GM18868 (cell line): ENCODE data around the gene SYT17.

ENCODE experiments used
- ATAC-seq: cut with Tn5 transposase; IDR thresholded peaks from one replicate; pipeline ENCODE4 v1.9.1; 2021; ENCODE audit warnings: mild to moderate bottlenecking, moderate library complexity; ENCODE audit not compliant: unreplicated experiment

Gene SYT17

DNA sequence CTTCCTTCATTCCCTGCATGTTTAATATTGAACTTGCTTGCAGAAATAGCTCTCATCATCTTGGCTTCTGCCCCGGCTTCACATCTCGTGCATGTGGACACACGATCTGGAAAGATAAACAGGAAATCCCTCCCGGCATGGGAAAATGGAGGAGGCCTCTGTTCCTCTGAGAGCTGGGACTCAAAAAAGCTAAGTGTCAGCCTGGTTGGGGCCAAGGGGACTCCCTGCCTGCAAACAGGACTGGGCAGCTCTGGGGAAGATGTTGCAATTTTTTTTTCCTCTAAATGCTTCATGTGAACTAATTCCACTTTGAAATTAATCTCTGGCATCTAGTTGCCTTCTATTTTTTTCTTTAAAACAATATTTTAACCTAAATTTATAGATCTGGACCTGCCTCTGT is 29.4 kb upstream of the SYT17 start:
- ATAC-seq = no peak

DNA sequence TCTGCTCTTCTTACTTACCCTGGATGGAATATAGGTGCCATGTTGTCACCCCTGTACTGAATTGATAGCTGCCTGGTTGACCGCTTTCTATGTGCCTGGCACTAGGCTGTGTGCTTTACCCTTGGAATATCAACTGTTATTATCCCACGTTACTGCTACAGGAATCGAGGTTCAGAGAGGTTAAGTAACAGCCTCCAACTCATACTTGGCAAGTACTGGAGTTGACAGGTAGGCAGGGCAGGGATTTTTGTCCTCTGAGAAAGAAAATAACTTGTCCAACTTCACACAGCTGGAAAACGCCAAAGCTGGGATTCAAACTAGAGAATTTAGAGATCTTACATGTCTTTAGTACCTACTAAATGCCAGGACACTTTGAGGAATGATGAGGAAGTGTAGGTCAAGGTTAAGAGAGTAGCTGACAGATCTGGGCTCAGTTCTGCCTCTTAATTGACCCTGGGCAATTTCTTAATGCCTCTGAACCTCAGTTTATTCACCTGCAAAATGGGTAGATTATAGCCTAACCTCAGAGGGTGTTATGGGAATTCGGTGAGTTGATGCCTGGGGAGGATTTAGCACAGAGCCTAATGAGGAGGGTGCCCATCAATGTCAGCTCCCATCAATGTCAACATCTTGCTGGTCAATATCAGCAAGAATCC is 28.5 kb upstream of the SYT17 start:
- no peak for ATAC-seq

DNA sequence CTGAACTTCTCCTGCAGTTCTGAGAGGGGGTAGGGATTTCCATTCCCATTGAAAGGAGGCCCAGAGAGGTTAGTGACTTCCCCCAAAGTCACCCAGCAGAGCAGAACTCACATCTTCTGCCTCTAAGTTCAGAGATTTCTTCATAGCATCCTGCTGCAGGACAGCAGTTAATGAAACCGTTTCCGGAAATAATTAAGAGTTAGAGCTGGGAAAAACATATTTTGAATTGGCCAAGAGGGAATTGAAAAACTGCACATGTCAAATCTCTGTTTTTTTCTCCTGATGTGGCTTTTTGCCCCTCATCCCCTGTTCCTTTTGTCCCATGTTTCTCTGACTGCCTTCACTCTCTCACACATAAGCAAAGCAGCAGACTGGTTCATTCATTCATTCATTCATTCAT is 27.6 kb upstream of the SYT17 start:
- no peak for ATAC-seq

DNA sequence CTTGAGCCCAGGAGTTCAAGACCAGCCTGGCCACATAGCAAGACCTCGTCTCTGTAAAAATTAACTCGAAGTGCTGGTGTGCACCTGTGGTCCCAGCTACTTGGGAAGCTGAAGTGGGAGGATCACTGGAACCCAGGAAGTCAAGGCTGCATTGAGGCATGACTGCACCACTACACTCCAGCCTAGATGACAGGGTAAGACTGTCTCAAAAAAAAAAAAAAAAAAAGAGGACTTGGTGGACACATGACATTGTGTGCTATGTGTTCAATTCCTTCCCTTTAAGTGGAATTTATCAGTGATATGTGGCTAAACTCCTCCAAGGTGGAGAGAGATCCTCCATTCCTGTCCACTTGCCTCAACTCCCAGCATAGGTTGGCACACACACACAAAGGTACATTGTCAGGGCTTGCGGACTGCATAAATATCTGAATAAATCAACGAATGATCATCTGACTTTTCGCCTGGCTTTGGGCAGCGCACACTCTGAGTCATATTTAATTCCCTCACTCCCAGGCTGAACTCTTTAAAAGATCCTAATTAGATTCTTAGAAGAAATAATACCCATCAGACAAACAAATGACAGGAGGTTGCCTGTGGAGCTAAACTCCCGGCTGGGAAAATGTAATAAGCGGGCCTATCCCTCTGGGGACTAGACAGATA is 25.0 kb upstream of the SYT17 start:
- no peak for ATAC-seq

DNA sequence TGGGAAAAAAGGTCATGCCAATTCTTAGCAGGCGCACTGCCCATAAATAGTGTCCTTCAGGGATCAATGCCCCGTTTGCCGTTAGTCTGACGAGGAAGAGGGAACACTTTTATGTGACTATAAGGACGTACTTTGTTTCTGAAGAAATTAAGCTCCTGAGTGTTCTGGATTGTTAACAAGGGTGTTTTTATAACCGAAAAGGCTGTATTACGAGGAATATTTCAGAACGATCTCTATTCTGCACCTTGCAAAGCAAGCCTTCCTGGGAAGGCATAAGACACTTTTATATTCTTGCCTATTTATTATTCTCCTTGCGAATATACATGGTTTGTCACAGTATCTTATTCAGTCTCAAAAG is 24.5 kb upstream of the SYT17 start:
- no peak for ATAC-seq

DNA sequence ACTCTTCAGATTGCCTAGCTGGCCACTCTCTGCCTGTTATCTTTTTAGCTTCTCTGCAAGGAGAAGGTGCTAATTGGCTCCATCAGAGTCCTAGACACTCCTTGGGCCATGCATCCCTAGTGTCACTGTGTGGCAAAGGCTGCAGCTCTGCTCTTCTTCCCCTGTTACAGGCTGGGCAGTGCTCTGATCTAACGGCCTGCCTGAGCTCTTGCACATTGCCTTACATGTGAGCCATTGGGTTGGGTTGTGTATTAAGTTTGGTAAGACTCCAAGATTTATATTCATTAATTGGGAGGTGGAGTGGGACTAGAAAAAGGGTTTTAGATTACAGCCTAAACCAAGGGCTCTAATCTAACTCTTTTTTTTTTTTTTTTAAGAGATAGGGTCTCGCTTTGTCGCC is 23.0 kb upstream of the SYT17 start:
- ATAC-seq = no peak

DNA sequence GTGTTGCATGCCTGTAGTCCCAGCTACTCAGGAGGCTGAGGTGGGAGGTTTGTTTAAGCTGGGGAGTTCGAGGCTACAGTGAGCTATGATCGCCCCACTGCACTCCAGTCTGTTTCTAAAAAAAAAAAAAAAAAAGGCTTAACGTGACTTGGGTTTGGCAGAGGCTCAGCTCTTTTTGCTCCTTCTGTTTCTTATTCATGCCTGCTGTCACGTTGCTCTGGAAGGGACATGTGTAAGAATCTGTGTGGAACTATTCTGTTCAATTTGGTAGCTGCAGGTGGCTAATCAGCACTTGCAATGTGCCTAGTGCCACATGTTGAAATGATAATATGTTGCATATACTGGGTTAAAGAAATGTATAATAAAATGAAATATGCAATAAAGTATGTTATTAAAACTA is 20.9 kb upstream of the SYT17 start:
- ATAC-seq = no peak

DNA sequence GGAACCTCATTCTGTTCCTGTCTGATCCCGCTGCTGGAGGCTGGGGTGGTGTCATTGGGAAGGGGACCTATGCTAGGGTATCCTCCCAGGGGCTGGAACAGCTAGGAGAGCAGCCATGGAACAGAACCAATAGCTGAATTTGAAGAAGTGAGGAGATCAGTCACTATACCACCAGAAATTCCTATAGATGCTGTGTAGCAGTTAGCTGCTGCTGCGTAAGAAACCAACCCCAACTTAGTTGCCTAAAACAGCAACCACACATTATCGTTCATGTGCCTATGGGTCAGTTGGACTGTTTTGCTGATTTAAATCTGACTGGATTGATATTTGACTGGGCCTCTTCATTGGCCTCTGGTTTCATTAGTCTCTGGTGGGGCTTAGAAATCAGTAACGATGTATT is 20.4 kb upstream of the SYT17 start:
- no peak for ATAC-seq

DNA sequence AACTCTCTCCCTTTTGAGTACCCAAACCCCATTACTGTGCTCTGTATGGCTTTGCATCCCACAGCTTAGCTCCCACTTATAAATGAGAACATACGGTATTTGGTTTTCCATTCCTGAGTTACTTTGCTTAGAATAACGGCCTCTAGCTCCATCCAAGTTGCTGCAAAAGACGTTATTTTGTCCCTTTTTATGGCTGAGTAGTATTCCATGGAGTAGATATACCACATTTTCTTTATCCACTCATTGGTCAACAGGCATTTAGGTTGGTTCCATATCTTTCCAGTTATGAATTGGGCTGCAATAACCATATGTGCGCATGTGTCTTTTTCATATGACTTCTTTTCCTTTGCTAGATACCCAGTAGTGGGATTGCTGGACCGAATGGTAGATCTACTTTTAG is 19.9 kb upstream of the SYT17 start:
- ATAC-seq = no peak

DNA sequence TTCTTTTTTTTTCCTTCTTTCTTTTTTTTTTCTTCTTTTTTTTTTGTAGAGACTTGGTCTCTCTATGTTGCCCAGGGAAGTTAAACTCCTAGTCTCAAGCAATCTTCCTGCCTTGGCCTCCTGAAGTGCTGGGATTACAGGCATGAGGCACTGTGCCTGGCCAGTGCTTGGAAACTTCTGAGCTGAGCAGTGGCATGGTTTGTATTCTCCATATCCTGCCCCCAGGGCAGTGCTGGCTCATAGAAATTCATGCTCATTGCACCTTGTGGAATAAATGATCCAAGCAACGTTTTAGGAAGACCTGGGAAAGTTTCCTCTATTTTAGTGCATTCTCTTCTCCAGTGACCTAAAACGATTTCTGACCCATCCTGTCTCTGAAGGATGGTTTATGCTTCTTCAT is 16.7 kb upstream of the SYT17 start:
- ATAC-seq = no peak

DNA sequence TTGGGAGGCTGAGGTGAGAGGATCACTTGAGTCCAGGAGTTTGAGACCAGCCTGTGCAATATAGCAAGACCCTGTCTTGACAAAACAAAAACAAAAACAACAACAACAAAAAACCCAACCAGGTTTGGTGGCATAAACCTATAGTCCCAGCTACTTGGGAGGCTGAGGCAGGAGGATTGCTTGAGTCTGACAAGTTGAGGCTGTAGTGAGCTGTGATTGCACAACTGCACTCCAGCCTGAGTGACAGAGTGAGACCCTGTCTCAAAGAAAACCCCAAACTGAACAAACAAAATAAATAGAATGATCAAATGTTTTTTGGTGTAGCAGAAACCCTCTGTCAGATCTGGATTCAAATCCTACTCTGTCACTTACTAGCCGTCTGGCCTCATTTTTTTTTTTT is 16.0 kb upstream of the SYT17 start:
- no peak for ATAC-seq

DNA sequence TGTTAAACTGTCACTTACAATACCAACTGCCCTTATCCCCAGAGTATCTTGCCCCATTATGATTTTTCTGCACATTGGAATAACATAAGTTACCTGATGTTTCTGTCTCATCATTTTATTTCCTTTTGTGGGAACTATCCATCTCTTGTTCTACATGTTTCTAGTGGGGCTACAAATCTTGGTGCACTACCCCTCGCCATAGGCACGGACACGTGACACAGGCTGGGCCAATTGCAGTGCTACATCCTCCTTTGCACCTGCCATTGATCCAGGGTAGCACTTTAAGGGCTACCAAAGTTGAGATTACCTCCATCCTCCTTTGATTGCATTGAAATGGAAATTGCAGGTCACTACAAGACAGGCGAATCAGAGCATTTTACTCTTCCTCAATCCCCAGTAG is 14.2 kb upstream of the SYT17 start:
- ATAC-seq = no peak

DNA sequence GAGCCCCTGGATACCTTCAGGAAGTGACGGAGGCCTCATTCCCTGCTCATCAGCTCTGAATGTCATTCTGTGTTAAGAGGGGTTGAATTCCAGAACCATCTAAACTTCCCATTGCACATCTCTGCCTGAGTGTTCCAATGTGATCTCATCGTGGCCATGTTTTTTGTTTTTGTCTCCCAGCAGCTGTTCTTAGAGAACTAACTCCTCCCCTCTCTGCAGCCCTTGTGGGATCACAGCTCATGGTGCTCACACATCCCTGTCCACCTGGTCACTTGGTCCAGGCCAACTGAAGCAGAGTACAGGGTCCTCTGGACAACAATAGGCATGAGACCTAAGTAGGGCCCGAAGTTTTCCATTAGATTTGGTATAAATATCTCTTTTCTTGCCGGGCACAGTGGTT is 6.0 kb upstream of the SYT17 start:
- ATAC-seq = no peak

DNA sequence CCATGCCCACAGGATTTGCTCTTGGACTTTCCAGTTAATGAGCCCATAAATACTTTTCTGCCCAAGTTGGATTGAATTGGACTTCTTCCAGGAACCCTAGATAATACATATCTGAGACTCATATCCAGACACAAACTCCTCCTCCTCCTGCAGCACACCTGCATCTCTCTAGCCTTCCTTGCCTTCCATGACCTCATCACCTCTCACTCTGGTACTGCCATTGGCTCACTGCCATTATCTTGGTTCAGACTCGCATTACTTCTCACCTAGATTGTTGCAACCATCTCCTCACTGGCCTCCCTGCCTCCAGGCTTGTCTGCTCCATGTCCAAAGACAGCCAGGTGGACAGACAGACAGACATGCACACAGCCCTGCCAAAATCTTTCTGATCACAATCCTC is 4.8 kb upstream of the SYT17 start:
- no peak for ATAC-seq

DNA sequence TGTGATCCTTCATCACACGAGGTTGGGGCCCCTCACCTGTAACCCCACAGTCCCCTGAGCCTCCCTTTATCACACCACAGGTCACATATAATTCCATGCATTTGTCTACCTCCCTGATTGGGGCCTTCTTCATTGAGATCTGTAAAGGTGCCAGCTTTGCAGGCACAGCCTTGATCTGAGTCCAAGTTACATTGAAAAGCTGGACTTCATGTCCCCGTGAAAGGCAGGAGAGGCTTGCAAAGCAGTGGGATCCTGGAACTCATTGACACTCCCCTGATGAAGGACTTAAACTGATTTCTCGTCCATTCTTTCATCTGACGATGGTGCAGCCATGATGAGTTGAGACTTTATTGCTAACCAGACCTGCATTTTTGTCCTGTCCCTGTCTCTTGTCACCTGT is 3.8 kb upstream of the SYT17 start:
- no peak for ATAC-seq

DNA sequence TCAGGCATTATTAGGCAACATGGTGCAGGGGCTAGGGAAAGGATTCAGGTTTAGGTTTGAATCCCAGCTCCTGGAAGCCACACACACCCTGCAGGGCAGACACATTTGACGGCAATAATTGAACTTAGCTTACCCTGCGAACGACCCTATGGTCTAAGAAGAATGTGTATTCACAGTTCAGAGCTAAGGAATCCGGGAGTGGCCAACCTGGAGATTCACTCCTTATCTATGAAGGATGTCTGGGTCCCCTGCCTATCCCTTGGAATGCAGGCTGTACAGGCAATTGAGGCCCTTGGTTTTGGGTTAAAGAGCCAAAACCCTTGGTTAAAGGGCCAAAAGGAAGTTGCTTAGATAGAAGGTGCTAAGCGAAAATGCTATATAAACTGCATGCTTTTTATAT is 2.9 kb upstream of the SYT17 start:
- no peak for ATAC-seq

DNA sequence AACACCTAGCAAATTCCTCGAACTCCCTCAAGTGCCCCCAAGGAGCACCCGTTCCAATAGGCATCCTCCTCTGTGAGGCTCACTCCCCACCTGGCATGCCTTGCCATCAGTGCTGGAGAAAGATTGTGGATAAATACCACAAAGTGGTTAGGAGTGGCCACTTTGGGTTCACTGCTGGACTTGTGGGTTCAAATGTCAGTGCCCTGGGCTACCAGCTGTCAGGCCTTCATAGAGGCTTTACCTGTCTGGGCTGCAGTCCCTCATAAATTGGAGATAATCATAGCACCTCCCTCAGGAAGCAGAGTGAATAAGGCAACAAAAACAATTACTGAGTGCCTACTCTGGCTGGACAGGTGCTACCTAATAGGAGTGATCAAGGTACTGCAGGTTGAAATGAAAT is 1.5 kb upstream of the SYT17 start:
- no peak for ATAC-seq

DNA sequence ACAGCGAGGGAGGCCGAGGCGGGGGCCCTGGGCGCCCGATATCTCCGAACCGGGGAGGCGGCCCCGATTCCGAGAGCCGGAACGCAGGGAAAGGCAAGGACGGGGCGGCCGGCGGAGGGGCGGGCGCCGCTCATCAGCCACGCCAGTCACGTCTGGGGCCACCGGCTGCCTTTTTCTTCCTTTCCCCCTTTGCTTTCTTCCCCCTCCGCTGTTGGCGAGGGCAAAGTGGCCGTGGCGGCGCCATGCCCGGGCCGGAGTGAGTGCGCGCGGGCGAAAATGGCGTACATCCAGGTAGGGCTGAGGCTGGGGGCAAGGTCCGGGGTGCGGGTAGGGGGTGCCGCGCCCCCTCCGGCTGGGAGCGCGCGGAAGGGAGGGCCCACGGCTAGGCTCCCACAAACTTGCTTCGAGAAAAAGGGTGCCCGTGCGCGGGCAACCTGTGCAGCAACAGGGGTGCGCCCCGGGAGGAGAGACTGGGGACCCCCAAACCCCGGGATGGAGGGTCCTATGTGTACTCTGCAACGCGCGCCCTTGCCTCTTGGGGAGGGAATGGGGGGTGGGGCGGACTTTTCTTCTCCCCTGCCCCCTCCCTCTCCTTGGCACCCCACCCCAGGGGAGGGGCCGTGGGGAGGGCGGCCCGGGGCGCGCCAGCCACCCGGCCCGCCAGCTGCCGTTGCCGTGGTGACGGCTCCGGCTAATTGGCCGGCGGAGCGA is 486 bp downstream of the SYT17 start:
- no peak for ATAC-seq

DNA sequence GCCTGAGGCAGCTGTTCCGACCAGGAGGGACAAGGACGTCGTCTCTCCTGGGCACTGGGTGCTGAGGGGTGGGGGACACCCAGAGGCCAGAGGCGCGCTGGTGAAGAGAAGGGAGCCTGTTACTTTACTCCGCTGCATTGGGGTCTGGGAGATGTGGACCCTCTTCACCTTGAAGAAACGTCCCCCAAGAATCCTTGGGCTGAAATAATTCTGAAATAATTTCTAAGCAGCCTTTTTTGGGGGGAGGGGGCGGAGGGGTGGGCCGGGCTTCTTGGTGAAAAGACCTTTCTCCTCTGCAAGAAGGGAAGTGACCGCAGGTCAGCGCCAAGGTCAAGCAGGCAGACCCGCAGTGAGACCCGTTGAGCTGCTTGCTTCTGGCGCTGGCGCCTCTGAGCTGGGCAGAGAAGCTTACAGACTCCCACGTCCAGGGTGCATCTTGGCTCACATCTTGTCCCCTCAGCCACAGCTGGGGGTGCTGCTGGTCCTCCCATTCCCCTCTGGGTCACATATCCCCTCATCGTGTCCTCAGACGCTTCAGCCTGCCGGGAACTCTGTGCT is 1.1 kb downstream of the SYT17 start:
- no peak for ATAC-seq

DNA sequence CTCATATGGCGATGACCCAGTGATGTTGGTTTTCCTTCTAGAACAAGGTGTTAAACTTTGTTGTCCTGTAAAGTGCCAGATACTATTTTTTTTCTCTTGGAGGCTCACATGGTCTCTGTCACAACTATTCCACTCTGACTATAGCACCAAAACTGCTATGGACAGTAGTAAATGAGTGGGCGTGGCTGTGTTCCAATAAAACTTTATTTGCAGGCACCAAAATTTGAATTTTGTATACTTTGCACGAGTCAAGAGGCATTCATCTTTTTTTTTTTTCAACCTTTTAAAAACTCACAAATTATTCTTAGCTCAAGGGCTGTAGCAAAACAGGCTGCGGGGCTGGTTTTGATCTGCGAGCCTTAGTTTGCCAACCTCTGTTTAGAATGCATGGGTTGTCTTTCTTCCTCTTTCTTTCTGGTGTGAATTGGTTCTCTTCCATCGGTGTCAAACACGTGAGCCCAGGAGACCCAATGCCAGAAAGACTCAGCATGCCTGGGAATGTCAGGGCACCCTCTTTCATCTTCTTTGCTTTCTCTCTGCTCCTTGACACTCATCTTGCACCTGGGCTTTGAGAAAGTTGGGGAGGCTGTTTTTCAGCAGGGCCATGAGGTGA is 2.1 kb downstream of the SYT17 start:
- no peak for ATAC-seq

DNA sequence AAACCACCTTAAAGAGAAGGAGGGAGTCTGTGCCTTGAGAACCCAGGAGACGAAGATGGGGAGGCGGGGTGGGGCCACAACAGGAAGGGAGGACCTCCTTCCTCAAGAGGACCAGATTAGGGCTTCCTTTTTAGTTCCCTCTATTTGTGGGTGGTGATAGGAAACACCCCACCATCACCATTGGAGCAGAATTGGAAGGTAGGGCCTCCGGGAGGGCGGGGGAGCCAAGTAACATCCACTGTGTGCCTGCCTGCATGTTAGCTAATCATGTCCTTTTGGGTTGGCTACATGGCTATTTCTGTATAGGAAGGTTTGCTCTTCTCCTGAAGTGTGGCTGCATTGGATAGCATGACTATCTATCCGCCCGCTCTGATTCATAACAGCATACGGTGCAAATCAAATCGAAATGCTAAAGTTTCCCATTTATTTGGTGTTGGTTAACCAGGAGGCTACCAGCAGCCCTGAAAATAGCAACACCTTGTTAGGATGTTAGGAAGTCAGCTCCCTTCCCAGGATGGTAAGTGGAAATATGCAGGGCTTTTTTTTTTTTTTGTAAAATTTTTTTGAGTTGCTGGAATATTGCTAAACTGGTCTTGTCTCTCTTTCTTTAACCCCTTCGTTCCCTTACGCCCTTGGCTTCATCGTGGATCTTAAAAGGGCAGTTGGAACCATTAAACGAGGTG is 4.2 kb downstream of the SYT17 start:
- no peak for ATAC-seq
